Activated CD4-positive, alpha-beta T cell treated with anti-CD3 and anti-CD28 coated beads, Interleukin-2, amount 10 ng/mL, durations not matched to agents 24 days and 14 days (primary cell): ENCODE results near the gene CEACAM19. TPM values are rescaled to one million over a fixed set of nuclear protein-coding genes. Genes with fewer than 3 reads are reported as not detected.
A peak's percentile ranks its signal among the peaks of the same experiment; 100 is the strongest.

Experiments
- DNase-seq: peaks from one replicate; pipeline ENCODE4 v3.0.0; 2022
- H3K27ac Mint-ChIP-seq: one replicate; pipeline ENCODE4 v1.8.0; 2022; ENCODE audit warnings: mild to moderate bottlenecking, mixed read lengths
- H3K27me3 Mint-ChIP-seq: one replicate; pipeline ENCODE4 v1.8.0; 2022; ENCODE audit warnings: mixed read lengths
- H3K36me3 Mint-ChIP-seq: one replicate; pipeline ENCODE4 v1.8.0; 2022; ENCODE audit warnings: low read depth, mild to moderate bottlenecking, mixed read lengths
- H3K4me1 Mint-ChIP-seq: one replicate; pipeline ENCODE4 v1.8.0; 2021; ENCODE audit warnings: mixed read lengths
- H3K4me3 Mint-ChIP-seq: one replicate; pipeline ENCODE4 v1.8.0; 2022; ENCODE audit warnings: mild to moderate bottlenecking, moderate library complexity, mixed read lengths
- H3K9me3 Mint-ChIP-seq: one replicate; pipeline ENCODE4 v1.8.0; 2021; ENCODE audit warnings: mixed read lengths
- intact Hi-C: fragments of 100-400 bp; cut with micrococcal nuclease; formaldehyde crosslinking; loops from one replicate; pipeline ENCODE4 v1.15.1; 2023
- total RNA-seq: library from RNA; stranded (reverse); gene quantifications from 2 replicates; pipeline ENCODE4 v1.2.3, GENCODE V29; 2022

CEACAM19 gene
- total RNA-seq, 1 donor from 2014 or later: 0.86 TPM

DNA sequence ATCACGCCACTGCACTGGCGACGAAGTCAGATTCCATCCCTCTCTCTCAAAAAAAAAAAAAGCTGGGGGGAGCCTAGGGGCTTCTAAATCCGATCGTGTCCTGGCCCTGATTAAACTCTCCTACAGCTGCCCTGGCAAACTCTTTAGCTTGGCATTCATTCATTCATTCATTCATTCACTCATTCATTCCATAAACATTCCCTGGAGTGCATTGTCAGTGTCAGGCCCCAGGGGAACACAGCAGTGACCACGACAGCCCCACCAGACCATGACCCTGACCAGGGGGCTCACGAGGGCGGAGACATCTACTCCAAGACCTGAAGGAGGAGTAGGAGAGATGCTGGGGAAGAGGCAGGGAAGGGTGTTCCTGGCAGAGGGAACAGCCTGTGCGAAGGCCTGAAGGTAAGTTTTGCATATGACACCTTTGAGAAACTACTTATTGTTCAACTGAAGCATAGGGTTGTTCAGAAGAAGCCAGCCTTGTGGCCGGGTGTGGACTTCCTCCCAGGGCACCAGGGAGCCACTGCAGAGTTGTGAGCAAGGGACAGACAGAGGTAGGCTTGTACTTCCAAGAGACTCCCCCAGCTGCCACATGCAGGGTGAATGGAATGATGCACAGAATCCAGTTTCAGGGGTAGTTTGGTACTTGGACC lies 52.1 kb downstream of the CEACAM19 start:
- no peaks in the 10 kb centered on the region for H3K36me3 Mint-ChIP-seq
- H3K4me3 Mint-ChIP-seq: peak overlapping the region; percentile 40
- H3K27ac Mint-ChIP-seq: peak overlapping the region; percentile 20
- DNase-seq: no peak
- no peaks in the 10 kb centered on the region for H3K9me3 Mint-ChIP-seq
- intact Hi-C loops: loop anchor here (1.0 to 2.0 kb wide), 2 partner anchors 29 to 31 kb away; no protein-coding TSS in a partner anchor
- H3K27me3 Mint-ChIP-seq: no peaks in the 10 kb centered on the region
- peaks cover 46% of the 10 kb centered on the region for H3K4me1 Mint-ChIP-seq

DNA sequence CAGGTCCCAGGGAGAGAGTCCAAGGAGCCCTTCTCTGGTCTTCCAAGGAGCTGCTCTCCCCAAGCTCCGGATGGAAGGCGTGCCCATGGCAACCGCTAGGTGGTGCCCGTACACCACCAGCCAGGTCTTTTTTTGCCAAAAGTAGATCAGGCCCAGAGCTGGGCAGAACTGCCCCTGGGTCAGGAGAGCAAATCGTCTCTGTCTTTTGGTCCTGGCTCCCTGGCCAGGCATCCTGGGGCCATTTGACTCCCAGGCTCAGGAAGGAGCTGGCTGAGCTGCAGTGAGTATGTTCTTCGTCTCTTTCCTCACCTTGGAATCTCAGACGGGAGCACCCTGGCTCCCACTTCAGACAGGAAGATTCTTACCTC lies 52.7 kb downstream of the CEACAM19 start:
- Mint-ChIP-seq H3K9me3 (no peaks in the 10 kb centered on the region), H3K4me1 (peaks cover 46% of the 10 kb centered on the region)

DNA sequence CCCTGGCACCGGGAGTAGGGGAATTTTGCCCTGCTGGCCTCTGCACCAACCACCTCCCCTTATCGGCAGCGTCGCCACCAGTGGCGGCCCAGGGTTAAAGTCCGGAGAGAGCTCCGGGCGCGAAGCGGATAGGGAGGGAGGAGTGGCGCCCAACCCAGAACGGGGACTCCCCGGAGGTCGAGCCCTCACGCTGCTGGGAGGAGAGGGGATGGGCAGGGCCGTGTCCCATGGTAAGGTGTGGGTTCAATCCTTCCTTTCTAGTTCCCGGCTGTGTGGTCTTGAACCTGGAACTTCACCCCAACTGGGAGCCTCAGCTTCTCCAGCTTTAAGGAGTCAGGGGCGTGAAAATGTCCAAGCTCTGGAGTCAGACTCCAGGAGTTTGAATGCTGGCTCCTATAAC lies 54.0 kb downstream of the CEACAM19 start:
- H3K36me3 Mint-ChIP-seq: no peaks in the 10 kb centered on the region
- DNase-seq: no peak
- H3K4me1 Mint-ChIP-seq: peaks cover 46% of the 10 kb centered on the region
- no peak overlapping the region for H3K4me3 Mint-ChIP-seq
- intact Hi-C loops: no loop called here
- peak overlapping the region; percentile 25 for H3K27ac Mint-ChIP-seq
- peaks cover 2% of the 10 kb centered on the region for H3K27me3 Mint-ChIP-seq
- no peaks in the 10 kb centered on the region for H3K9me3 Mint-ChIP-seq

More for the DNA sequence above, 52.7 kb downstream of the CEACAM19 start:
- no peaks in the 10 kb centered on the region for H3K36me3 Mint-ChIP-seq
- intact Hi-C loops: loop anchor here (1.0 to 2.0 kb wide), 4 partner anchors 29 to 121 kb away; no protein-coding TSS in a partner anchor
- DNase-seq: peak; percentile 95
- H3K27me3 Mint-ChIP-seq: no peaks in the 10 kb centered on the region
- peak overlapping the region; percentile 40 for H3K4me3 Mint-ChIP-seq
- peak overlapping the region; percentile 45 for H3K27ac Mint-ChIP-seq

DNA sequence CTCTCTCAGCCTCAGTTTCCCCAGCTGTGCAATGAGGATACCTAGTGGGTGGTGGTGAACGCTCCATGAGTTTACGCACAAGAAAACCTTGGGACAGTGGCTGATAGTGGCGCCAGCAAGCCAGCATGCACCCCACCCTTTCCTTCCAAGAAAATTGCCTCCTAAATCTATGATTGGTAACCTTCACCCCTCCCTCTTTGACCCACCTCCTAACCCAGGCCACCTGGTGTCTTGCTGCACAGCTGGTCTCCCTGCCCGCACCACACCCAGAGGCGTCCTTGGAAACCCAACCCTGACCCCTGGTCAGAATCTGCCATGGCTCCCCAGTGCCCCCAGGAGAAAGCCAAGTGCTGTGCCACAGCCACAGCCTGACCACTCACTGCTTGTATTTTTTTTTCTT lies 54.4 kb downstream of the CEACAM19 start:
- no peaks in the 10 kb centered on the region for H3K36me3 Mint-ChIP-seq
- H3K4me1 Mint-ChIP-seq: peaks cover 45% of the 10 kb centered on the region
- no peaks in the 10 kb centered on the region for H3K9me3 Mint-ChIP-seq
- no peak overlapping the region for H3K27ac Mint-ChIP-seq
- H3K27me3 Mint-ChIP-seq: peaks cover 2% of the 10 kb centered on the region
- DNase-seq: no peak
- no peak overlapping the region for H3K4me3 Mint-ChIP-seq
- intact Hi-C loops: no loop called here

DNA sequence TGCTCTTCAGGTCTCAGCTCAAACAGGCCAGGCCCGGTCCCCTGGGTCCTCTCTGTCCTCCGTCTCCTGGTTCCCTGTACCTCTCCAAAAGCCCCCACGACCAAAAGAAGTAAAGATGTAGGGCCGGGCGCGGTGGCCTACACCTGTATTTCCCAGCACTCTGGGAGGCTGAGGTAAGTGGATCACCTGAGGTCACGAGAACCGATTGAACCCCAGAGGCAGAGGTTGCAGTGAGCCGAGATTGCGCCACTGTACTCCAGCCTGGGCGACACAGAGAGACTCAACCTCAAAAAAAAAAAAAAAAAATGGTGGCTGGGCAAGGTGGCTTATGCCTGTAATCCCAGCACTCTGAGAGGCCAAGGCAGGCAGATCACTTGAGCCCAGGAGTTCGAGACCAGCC lies 55.2 kb downstream of the CEACAM19 start:
- Mint-ChIP-seq H3K36me3 (no peaks in the 10 kb centered on the region), H3K27ac (no peak overlapping the region), H3K9me3 (no peaks in the 10 kb centered on the region), H3K27me3 (peaks cover 2% of the 10 kb centered on the region), H3K4me3 (no peak overlapping the region), H3K4me1 (peaks cover 44% of the 10 kb centered on the region)
- intact Hi-C loops: no loop called here
- DNase-seq: no peak

DNA sequence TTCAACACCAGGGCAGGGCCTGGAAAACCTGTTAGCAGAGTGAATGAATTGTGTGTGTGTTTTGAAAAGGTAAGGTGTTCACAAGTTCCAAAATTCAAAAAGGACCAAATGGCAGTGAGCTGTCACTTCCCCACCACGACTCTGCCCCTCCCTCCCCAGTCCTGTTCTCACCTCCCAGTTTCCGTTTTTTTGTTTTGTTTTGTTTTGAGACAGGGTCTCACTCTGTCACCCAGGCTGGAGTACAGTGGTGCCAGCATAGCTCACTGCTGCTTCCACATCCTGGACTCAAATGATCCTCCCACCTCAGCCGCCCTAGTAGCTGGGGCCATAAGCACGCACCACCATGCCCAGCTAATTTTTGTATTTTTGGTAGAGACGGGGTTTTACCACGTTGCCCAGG lies 56.9 kb downstream of the CEACAM19 start:
- intact Hi-C loops: no loop called here
- Mint-ChIP-seq H3K4me3 (peak overlapping the region; percentile 9), H3K9me3 (no peaks in the 10 kb centered on the region), H3K4me1 (peaks cover 31% of the 10 kb centered on the region), H3K27ac (no peak overlapping the region), H3K36me3 (no peaks in the 10 kb centered on the region), H3K27me3 (peaks cover 2% of the 10 kb centered on the region)
- no peak for DNase-seq

DNA sequence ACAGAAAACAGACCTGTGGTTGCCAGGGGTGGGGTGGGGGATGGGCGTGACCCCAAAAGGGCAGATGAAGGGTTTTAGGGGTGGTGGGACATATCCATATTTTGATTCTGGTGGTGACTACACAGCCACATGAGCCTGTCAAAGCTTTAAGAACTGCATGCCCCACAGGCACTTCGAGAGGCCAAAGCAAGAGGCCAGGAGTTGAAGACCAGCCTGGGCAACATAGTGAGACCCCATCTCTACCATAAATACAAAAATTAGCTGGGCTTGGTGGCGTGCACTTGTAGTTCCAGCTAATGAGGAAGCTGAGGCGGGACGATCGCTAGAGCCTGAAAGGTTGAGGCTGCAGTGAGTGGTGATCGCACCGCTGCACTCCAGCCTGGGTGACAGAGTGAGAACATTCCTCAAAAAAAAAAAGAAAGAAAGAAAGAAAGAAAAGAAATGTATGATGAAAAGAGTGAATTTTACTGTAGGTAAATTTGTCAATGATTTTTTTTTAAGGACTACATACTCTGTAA lies 58.3 kb downstream of the CEACAM19 start:
- H3K4me1 Mint-ChIP-seq: peaks cover 18% of the 10 kb centered on the region
- no peak overlapping the region for H3K4me3 Mint-ChIP-seq
- H3K36me3 Mint-ChIP-seq: no peaks in the 10 kb centered on the region
- DNase-seq: no peak
- H3K27ac Mint-ChIP-seq: peak overlapping the region; percentile 23
- intact Hi-C loops: no loop called here
- H3K9me3 Mint-ChIP-seq: no peaks in the 10 kb centered on the region
- H3K27me3 Mint-ChIP-seq: peaks cover 3% of the 10 kb centered on the region

DNA sequence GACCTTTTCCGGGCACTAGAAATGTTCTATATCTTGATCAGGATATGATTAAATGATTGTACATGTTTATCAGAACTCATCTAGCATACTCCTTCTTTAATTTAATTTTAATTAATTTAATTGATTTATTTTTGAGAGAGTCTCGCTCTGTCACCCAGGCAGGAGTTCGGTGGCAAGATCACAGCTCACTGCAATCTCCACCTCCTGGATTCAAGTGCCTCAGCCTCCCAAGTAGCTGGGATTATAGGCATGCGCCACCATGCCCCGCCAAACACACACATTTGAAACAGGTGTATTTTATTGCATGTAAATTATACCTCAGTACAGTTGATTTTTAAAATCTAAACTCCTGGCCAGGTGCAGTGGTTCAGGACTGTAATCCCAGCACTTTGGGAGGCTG lies 59.8 kb downstream of the CEACAM19 start:
- Mint-ChIP-seq H3K36me3 (no peaks in the 10 kb centered on the region), H3K9me3 (no peaks in the 10 kb centered on the region), H3K27ac (no peak overlapping the region), H3K4me3 (no peak overlapping the region), H3K27me3 (peaks cover 7% of the 10 kb centered on the region), H3K4me1 (peaks cover 15% of the 10 kb centered on the region)
- DNase-seq: no peak
- intact Hi-C loops: no loop called here

DNA sequence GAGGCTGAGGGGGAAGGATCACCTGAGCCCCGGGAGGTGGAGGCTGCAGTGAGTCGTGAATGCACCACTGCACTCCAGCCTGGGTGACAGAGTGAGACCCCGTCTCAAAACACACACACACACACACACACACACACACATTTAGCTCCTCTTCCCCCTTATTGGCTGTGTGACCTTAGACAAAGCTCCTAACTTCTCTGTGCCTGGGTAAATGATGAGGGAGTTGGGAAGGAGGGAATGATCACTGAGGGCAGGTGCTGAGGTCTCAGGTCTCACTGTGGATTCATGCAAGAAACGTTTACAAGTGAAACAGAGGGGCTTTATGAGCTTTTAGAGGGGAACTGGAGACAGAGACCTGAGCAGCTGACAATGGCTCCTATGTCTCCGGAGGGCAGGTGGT lies 60.3 kb downstream of the CEACAM19 start:
- DNase-seq: no peak
- no peaks in the 10 kb centered on the region for H3K9me3 Mint-ChIP-seq
- intact Hi-C loops: no loop called here
- peaks cover 13% of the 10 kb centered on the region for H3K4me1 Mint-ChIP-seq
- peaks cover 7% of the 10 kb centered on the region for H3K27me3 Mint-ChIP-seq
- H3K4me3 Mint-ChIP-seq: no peak overlapping the region
- H3K36me3 Mint-ChIP-seq: no peaks in the 10 kb centered on the region
- H3K27ac Mint-ChIP-seq: no peak overlapping the region

DNA sequence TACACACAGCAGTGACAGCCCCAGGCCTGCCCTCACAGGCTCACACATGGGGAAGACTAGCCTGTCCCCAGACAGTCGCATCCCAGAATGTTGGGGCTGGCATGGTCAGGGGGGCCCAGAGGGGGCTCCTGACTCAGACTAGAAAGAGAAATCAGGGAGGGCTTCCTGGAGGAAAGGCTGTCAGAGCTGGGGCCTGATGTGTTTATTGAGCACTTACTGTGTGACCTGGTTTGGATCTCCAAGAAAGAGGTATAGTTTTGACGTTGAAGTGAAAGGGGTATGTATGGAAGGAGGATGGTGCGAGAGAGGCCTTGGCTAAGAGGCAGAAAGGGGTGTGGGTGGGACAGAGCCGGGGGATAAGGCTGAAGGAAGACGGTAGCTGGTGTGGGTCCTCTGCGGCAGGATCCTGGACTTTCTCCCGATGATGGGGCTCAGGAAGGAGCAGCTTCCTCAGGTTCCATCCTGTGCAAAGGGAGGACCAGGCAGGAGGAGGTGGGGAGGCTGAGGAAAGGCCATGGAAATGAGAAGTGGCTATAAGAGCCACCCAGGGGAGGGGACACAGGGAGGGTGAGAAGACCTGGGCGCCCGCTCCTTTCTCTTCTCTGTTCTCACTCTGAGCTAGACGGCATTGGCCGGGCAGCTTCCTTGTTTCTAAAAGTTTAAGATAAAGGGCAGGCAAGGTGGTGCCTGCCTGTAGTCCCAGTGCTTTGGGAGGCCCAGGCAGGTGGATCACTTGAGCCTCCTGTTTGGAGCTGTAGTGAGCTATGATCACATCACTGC lies 61.1 kb downstream of the CEACAM19 start:
- intact Hi-C loops: no loop called here
- Mint-ChIP-seq H3K9me3 (no peaks in the 10 kb centered on the region), H3K36me3 (no peaks in the 10 kb centered on the region), H3K27ac (no peak overlapping the region), H3K4me3 (no peak overlapping the region), H3K4me1 (peaks cover 18% of the 10 kb centered on the region), H3K27me3 (peaks cover 9% of the 10 kb centered on the region)
- no peak for DNase-seq

Other genes with a start within 250 kb of the CEACAM19 start
- 0.05 TPM in 1 of 2 replicates, not detected in the other for gene ZNF229, start 223.0 kb upstream of the CEACAM19 start, total RNA-seq
- 7.0 and 8.5 TPM in 2 replicates for gene ZNF180, start 171.0 kb upstream of the CEACAM19 start, total RNA-seq
- not detected in 2 replicates for gene CEACAM20, start 141.8 kb upstream of the CEACAM19 start, total RNA-seq
- gene IGSF23, start 57.9 kb upstream of the CEACAM19 start, total RNA-seq: not detected in 2 replicates
- gene PVR, start 27.6 kb upstream of the CEACAM19 start, total RNA-seq: 18.5 and 19.1 TPM in 2 replicates
- gene CEACAM16, start 27.7 kb downstream of the CEACAM19 start, total RNA-seq: not detected in 2 replicates
- gene BCL3, start 77.2 kb downstream of the CEACAM19 start, total RNA-seq: 66.3 and 73.1 TPM in 2 replicates
- gene CBLC, start 106.4 kb downstream of the CEACAM19 start, total RNA-seq: not detected in 2 replicates
- not detected in 2 replicates for gene BCAM, start 137.6 kb downstream of the CEACAM19 start, total RNA-seq
- 0.19 and 0.44 TPM in 2 replicates for gene NECTIN2, start 174.8 kb downstream of the CEACAM19 start, total RNA-seq
- gene TOMM40, start 219.8 kb downstream of the CEACAM19 start, total RNA-seq: 208 and 213 TPM in 2 replicates
- 0.83 and 1.1 TPM in 2 replicates for gene APOE, start 234.3 kb downstream of the CEACAM19 start, total RNA-seq
- 1.8 and 2.1 TPM in 2 replicates for gene APOC1, start 243.1 kb downstream of the CEACAM19 start, total RNA-seq